Dermis microvascular lymphatic vessel endothelial cell (primary cell): ENCODE data around the gene SF3B3. TPM values are rescaled to one million over a fixed set of nuclear protein-coding genes. Genes with fewer than 3 reads are reported as not detected.
"Not testable (repeated sequence)": the region's sequence is repeated elsewhere in the genome, so short reads cannot be mapped to it uniquely, and the experiment has no call there.

Experiments
- DNase-seq, 2 donors: peaks; one replicate each; pipeline versions ENCODE4 v3.0.0 to v3.0.0-alpha.2; 2010; ENCODE audit warnings: low read depth in 2 of 2
- total RNA-seq: library from RNA; depleted of rRNA; stranded (reverse); fragments of >200 nt; gene quantifications from 2 replicates; pipeline ENCODE4 v1.2.1, GENCODE V29; 2014

Gene SF3B3
- total RNA-seq, 1 donor from 2014 or later, result 62.3 TPM

DNA sequence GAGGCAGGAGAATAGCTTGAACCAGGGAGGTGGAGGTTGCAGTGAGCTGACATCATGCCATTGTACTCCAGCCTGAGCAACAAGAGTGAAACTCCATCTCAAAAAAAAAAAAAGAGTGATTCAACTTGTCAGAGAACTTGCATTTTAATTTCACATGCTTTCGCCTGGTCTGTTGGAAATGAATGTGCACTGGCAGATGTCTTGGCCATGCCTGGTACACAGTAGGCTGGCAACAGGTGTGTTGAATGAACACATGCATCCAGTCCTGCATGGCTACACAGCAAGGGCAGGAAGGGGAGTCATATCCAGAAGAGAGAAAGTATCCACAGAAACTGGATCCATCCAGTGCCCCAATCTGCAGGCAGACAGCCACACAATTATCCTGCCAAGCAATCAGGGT, 11.8 kb upstream of the SF3B3 start:
- no peak for DNase-seq

DNA sequence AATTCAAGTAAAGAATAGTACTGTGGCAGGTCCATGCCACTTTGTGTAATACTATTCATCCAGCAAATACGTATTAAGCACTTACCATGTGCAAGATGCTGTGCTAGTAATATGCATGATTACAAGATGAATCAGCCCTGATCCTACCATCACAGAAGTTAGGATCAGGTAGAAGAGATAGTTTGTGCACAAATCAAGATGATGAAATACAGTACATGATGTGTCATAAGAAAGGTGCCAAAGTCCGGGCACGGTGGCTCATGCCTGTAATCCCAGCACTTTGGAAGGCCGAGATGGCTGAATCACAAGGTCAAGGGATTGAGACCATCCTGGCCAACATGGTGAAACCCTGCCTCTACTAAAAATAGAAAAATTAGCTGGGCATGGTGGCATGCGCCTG, 11.2 kb upstream of the SF3B3 start:
- DNase-seq, result no peak

DNA sequence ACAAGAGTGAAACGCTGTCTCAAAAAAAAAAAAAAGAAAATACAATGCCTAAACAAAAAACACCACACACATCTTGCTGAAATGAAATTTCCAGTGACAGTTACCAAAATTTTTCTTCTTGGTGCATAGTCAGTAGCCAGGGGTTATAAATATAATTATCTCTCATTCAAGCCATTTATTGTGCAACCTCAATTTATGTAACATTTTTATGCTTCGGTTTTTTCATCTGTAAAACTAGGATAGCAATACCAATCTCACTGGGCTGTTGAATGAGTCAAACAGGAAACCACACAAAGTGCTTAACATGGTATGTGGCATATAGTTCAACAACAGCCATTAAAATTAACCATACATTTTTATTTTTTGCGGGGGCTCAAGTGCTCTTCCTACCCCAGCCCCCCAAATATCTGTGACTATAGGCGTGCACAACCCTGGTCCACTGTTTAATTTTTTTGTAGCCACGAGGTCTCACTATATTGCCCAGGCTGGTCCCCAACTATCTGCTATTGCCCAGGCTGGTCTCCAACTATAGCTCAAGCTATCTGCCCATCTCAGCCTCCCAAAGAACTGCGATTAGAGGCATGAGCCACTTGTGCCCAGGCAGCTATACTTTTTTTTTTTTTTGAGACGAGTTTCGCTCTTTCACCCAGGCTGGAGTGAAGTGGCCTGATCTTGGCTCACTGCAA, 2.9 kb upstream of the SF3B3 start:
- peak in 1 of 2 donors; percentile 34 for DNase-seq

DNA sequence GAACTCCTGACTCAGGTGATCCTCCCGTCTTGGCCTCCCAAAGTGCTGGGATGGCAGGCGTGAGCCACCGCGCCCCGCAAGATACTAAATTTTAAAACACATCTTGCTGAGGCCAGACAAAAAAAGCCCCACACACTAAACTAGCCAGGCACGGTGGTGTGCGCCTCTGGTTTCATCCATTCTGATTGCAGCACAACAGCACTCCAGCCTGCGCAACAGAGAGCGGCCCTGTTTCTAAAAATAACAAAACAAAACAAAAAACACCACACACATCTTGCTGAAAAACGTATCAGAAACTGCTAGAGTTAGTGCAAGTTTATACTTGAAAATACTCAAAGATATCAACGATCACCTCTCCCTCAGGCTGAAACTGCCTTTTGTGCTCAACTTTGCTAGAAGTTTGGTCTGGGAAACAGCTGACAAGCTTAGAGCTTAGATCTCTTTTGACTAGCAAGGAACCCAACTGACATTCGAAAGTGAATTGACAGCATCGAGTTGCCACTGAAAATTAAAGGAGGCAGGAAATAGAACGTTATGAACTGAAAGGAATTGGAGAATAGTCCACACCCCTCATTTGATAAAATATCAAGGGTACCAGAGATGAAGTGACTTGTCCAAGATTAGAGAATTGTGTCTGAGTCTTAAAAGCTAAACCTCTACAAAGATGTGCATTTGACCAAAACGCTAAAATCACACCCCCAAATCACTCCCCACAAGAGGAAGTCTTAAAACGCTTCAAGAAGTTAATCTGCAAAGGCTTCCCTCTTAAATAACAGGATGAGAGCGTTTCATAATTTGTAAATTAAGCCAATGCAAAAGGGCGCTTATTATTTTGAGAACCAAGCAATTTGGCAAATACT, 1.2 kb upstream of the SF3B3 start:
- no peak for DNase-seq

DNA sequence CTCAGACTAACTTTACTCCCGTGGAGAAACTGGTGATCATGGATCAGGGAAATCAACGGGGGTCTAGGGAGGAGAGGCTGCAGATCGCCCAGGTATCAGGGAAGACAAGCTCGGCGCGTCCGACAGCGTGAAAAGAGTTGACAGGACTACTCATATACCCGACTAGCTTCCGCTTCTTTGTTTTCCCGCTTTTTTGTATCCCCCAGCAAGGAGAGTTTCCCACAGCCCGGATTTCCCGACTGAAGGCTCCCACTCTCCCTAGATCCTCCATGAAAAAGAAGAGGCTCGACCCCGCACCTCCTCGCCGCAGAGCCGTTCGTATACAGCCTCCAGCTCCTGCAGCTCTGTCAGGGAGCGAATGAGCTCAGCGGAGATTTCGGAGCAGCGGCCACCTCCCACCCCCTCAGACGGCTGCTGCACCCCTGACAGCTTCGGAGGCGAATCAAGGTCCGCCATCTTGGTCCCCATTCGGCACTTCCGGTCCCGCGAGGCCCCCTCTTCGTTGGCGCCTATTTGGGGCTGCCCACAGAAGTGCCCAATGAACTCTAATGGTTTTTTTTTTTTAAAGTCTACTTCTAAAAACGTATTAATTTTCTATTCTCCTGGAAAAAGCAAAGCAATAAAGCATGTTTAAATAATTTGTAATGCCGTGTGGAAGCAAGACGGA, 407 bp upstream of the SF3B3 start, which contains the start of gene COG4:
COG4 (minus strand) TSS at position 479 of the 667 bp plus-strand sequence; CDS start at position 468, 11 bp downstream.
- peak; percentile 69 to 88 for DNase-seq

DNA sequence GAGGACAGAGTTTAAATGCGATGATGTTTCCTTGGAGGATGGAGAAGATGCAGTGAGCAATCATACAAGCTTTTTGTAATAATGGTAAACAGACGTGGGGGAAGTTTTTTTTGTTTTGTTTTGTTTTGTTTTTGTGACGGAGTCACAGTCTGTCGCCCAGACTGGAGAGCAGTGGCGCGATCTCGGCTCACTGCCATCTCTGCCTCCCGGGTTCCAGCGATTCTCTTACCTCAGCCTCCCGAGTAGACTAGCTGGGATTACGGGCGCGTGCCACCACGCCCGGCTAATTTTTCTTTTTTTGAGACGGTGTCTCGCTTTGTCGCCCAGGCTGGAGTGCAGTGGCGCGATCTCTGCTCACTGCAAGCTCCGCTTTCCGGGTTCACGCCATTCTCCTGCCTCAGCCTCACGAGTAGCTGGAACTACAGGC, 796 bp downstream of the SF3B3 start:
- DNase-seq, result peak in 1 of 2 donors; percentile 38

DNA sequence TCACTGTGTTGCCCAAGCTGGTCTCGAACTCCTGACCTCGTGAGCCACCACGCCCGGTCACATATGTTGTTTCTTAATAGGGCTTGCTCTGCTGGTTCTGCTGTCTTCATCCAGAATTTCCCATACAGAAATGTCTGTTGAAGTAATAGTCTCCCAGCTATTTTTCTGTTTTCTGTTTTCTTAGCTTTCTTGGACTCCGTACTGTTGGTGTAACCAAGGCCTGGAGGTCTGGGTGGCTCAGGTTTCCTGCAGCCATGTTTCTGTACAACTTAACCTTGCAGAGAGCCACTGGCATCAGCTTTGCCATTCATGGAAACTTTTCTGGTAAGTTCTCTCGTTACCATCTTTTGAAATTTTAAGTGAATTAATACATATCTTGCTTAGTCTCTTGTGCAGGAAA, 2.8 kb downstream of the SF3B3 start:
- no peak for DNase-seq

DNA sequence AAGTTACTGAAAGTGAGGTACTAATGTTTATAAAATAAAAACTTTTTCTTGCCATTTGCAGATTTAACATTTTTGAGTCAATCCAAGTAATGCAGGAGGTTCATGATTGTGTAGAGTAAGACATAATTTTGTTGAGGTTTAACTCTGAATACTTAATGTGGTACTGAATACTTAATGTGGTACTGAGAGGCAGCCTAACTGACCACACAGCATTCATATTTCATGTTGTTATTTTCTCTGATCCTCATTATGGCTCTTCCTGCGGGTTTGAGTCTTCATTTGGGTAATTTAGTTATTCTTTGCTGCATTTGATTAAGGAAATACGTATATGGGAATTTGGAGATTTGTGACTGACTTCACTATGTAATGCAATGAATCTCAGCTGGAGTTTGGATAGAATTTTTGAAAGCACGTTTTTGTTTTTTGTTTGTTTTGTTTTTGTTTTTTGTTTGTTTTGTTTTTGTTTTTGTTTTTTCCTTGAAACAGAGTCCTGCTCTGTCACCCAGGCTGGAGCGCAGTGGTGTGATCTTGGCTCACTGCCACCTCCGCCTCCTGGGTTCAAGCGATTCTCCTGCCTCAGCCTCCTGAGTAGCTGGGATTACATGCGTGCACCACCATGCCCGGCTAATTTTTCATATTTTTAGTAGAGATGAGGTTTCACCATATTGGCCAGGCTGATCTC, 3.8 kb downstream of the SF3B3 start:
- no peak for DNase-seq

DNA sequence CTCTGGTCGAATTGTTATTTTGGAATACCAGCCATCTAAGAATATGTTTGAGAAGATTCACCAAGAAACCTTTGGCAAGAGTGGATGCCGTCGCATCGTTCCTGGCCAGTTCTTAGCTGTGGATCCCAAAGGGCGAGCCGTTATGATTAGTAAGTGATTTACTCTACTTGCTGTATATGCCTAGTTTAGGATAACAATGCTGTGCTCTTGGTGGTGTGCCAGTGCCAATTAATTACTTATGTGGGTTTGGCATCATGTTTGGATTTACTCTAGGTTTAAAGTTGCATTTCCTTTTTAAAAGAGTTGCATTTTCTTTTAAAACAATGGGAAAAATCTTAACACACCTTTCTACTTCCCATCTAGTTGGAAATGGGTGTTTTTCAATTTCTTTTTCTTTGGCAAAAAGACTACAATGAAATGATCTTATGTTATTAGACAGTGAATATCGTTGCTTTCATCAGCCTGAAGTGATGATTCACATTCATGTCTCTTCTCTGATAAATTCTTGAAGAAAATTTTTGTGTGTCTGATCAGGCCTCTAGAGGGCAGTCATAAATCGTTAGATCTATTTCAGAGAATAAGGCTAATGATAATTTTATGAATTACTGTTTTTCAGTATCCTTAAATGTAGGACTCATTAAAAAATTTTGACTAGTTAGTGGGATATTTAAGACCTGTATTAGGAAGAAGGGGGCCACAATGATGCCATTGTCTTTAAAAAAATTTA, 5.6 kb downstream of the SF3B3 start:
- DNase-seq, result peak; percentile 37 to 68

DNA sequence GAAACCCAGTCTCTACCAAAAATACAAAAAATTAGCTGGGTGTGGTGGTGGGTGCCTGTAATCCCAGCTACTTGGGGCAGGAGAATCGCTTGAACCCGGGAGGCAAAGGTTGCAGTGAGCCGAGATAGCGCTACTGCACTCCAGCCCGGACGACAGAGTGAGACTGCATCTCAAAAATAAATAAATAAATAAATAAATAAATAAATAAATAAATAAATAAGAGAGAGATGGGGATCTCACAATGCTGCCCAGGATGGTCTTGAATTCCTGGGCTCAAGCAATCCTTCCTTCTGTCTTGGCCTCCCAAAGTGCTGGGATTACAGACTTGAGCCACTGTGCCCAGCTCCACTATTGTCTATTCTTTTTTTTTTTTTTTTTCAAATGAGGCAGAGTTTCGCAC, 6.3 kb downstream of the SF3B3 start:
- not testable (repeated sequence) for DNase-seq

DNA sequence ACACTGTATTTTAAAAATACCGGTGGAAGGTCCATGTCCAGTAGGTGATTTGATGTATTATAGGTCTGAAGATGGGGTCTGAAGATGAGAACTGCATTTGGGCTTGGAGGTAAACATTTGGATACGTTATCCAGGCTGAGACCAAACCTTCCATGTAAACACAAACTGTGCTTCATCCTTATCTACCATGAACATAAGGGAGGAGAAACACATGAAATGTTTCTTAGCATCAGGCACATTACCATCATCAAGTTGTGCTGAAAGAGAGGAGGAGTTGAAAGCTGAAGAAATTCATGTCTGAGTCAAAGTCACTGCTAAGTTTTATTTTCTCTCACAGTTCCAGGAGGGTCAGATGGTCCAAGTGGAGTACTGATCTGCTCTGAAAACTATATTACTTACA, 11.4 kb downstream of the SF3B3 start:
- DNase-seq, result no peak

DNA sequence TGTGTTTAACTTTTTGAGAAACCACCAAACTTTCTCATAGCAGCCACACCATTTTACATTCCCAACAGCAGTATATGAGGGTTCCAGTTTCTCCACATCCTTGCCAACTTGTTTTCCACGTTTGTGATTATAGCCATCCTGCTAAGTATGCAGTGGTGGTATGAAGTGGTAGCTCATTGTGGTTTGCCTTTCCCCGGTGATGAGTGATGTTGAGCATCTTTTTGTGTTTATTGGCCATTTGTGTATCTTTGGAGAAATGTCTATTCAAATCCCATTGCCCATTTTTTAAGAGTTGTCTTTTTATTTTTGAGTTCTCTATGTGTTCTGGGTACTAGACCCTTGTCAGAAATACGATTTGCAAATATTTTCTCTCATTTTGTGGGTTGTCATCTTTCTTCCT, 17.4 kb downstream of the SF3B3 start:
- DNase-seq, result no peak

DNA sequence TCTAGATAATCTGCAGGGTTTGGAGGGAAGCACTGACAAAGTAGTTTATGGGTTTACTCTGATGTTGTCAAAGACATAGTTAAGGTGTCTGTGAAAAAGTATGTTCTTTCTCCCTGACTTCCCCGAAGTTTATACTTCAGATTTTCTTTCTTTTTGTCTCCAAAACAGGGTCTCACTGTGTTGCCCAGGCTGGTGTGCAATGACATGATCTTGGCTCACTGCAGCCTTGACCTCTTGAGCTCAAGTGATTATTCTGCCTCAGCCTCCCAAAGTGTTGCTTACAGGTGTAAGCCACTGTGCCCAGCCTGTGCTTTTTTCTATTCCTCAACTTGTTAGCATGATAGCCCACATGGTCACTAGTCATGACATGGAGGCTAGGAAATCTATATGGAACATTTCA, 20.9 kb downstream of the SF3B3 start:
- no peak for DNase-seq

DNA sequence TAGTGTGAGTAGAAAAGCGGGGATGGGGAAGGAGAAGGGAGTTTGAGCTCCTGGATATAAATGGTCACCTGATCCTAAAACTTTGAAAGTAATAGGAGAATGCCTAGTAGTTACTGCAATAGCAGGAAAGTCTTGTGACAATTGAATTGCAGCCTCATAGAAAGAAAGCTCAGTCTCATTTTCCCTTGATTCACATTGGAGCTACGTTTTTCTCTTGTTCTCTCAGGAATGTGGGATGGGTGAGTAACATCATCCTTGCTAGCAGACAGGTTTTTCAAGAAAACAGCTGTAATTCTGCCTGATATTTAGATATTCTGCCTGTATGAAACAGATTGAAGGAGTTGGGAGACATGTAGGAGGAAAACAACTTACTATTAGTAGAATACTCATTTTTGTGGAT, 25.3 kb downstream of the SF3B3 start:
- DNase-seq, result no peak

DNA sequence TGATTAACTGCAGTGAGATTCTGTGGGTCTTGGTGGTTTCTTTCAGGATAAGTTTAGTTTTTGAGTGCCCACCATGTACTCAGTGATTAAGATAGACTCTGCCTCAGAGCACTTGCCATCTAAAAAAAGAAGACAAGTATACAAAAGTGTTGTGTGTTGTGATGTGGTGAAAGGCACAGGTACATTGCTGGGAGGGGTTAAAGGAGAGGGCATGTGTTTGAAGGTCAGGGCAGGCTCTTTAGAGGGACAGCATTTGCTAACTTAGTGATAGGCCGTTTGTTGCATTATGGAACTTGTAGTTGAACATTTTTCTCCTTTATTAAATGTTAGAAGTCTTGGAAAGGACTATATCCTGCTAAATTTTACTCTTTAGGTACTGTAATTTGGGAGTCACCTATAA, 26.5 kb downstream of the SF3B3 start:
- DNase-seq, result no peak

DNA sequence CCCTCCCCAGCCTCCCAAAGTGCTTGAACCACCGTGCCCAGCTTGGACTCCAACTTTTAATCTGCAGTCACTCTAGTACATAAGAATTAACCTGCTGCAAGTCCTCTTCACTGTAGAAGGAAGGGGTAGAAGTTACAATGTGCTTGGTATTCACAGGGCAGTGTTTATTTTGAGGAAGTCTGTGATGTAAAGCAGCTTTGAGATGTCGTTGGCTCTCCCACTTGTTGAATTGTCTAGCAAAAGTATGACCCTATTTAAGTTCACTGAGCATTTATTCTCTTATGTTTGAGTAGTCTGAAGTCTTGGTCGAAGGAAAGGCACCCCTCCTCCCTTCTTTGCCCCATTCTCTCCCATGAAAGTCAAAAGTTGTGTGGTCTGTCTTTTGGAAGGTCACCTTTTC, 28.2 kb downstream of the SF3B3 start:
- DNase-seq, result no peak

DNA sequence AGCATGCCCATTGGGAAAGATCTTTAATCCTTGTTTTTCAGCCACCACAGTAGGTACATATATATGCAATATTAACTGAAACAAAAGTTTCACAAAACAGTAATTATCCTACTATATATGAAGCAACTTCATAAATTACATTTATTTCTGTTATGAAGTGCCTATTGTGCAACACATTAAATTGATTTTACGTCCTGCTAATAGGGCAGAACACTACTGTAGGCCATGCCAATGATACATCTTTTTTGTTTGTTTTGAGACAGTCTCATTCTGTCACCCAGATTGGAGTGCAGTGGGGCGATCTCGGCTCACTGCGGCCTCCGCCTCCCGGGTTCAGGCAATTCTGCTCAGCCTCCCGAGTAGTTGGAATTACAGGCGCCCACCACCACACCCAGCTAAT, 29.1 kb downstream of the SF3B3 start:
- DNase-seq, result no peak

DNA sequence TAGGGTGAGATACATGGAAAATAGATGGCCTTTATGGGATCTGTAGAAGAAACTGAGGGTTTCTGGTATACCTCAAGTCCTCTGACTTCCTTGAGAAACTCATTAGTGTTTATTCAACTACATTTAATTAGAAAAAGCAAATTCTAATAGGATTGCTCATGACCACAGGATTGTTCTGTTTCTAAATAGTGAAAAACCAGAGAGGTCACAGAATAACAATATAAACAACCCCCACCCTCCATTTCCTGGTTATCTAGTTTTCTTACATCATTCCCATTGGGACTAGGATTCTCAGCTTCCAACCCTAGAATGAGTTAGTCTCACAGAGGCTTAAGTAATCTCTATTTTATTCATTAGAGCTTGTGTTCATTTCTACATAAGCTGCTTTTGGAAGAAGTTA, 30.0 kb downstream of the SF3B3 start:
- no peak for DNase-seq

DNA sequence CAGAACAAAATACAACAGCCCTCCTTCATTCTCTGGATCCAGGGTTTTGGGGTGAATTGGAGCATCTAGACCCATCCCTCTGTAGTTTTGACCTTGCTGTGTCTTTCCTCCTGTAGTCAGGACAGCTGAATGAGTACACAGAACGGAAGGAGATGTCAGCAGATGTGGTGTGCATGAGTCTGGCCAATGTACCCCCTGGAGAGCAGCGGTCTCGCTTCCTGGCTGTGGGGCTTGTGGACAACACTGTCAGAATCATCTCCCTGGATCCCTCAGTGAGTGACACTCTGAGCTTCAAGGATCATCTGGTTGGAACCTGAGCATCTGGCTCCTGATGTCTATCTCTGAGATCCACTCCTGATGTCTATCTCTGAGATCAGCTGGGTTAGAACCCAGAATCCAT, 32.4 kb downstream of the SF3B3 start:
- no peak for DNase-seq

DNA sequence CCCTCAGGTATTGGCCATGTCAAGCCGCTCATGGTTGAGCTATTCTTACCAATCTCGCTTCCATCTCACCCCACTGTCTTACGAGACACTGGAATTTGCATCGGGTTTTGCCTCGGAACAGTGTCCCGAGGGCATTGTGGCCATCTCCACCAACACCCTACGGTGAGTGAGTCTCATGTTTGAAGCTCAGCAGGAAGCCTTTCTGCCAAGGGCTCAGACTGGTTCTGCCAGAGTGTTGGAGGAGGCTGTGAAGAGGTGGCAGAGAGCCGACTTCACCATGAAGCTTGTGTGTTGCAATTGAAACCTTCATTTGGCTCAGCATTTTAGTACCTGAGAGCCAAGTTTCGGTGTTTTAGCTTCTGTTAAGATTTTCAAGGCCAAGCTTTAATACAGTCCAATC, 38.0 kb downstream of the SF3B3 start:
- DNase-seq, result no peak

DNA sequence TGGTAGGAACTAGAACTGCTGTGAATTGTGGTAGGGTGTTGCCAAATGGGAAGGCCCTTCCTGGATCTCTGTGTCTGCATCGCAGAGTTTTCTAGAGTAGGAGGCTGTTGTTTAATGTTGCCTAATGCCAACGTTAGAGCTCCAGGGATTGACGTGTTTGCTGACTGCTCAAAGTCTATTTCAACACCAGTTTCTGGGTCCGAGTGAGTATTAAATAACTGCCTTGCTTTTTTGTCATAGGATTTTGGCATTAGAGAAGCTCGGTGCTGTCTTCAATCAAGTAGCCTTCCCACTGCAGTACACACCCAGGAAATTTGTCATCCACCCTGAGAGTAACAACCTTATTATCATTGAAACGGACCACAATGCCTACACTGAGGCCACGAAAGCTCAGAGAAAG, 40.0 kb downstream of the SF3B3 start:
- no peak for DNase-seq
